HEK293T (cell line): Measurements from ENCODE around the gene BMP8B.

ENCODE experiments used
- ELF4 ChIP-seq: fragments of 450-650 bp; IDR thresholded peaks from 2 replicates; pipeline ENCODE4 v1.6.1; 2017; ENCODE audit warnings: antibody characterized with exemption
- SP1 ChIP-seq: fragments of 450-650 bp; IDR thresholded peaks from 2 replicates; pipeline ENCODE4 v1.6.1; 2017

DNA sequence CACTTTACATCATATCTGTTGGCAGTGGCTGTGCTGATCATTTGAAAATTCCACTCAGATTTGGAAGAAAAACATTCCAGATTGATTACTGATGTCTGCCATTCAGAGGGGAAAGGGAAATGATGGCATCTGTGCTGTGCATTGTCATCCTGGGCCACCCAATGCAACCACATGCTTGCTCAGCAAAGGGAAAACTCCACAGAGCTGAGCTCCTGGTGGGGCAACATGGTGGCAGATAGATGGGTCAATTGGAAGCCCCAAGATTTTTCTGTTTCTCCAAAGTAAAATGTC lies 29.3 kb downstream of the BMP8B start:
- no peak for TF ChIP-seq ELF4
- TF ChIP-seq SP1, result no peak
